IPS DF 4.7 (cell line): Measurements from ENCODE around the gene SAMMSON.

Experiments used
- DNase-seq: peaks from one replicate; pipeline ENCODE4 v3.0.0-alpha.2; 2013; ENCODE audit warnings: low spot score; ENCODE audit errors: extremely low read depth

Gene SAMMSON

GRCh38 chr3:70086336-70086735 lies 86.8 kb downstream of the SAMMSON start:
- DNase-seq, result no peak

- no peak for DNase-seq
These were observed 90.9 kb downstream of the SAMMSON start for GRCh38 chr3:70090322-70090913.

GRCh38 chr3:70094197-70094596 lies 94.7 kb downstream of the SAMMSON start:
- no peak for DNase-seq

GRCh38 chr3:70095260-70095659 lies 95.7 kb downstream of the SAMMSON start:
- DNase-seq, result no peak

GRCh38 chr3:70096376-70097066 lies 97.0 kb downstream of the SAMMSON start:
- DNase-seq, result no peak

GRCh38 chr3:70097084-70097483 lies 97.6 kb downstream of the SAMMSON start:
- no peak for DNase-seq

GRCh38 chr3:70108072-70108471 lies 108.5 kb downstream of the SAMMSON start:
- DNase-seq, result peak; percentile 41

GRCh38 chr3:70108546-70108945 lies 109.0 kb downstream of the SAMMSON start:
- no peak for DNase-seq

GRCh38 chr3:70110066-70110465 lies 110.5 kb downstream of the SAMMSON start:
- DNase-seq, result no peak

- no peak for DNase-seq
These were observed 111.9 kb downstream of the SAMMSON start for GRCh38 chr3:70111411-70111810.

- DNase-seq, result no peak
These were observed 113.2 kb downstream of the SAMMSON start for GRCh38 chr3:70112751-70113150.

GRCh38 chr3:70114431-70114830 lies 114.9 kb downstream of the SAMMSON start:
- no peak for DNase-seq

GRCh38 chr3:70119879-70120278 lies 120.3 kb downstream of the SAMMSON start:
- DNase-seq, result no peak
